ENCODE results near the gene VSTM1.

The VSTM1 gene

GRCh38 chr19:54099190-54099902, 35.6 kb upstream of the VSTM1 start (continued):
- no peak for TF ChIP-seq ZBTB10 (tag by site-specific recombination; IDR thresholded peaks at IDR 0.05)
- TF ChIP-seq RBAK (tag by site-specific recombination; IDR thresholded peaks at IDR 0.05): no peak
- no peak for TF ChIP-seq ZNF521 (tag by site-specific recombination; IDR thresholded peaks at IDR 0.05)
- no peak for TF ChIP-seq ZNF302 (tag by site-specific recombination; IDR thresholded peaks at IDR 0.05; ENCODE audit: low read depth)
- no peak for TF ChIP-seq HIC1 (tag by site-specific recombination; IDR thresholded peaks at IDR 0.05)
- no peak for TF ChIP-seq ZFP69B (tag by site-specific recombination; IDR thresholded peaks at IDR 0.05)
- no peak for TF ChIP-seq ZNF549 (tag by site-specific recombination; IDR thresholded peaks at IDR 0.05)
- no peak for TF ChIP-seq ZBTB26 (tag by site-specific recombination; optimal IDR thresholded peaks at IDR 0.05)
- no peak for TF ChIP-seq GLIS2 (tag by site-specific recombination; IDR thresholded peaks at IDR 0.05)

- POLR2A ChIA-PET: interaction anchor here (0.6 kb wide), 1 partner anchor 440 kb away, joined by 3 read pairs; no protein-coding TSS in a partner anchor
- no peaks in the 10 kb centered on the region for H3K9me3 ChIP-seq (ENCODE audit: control insufficient read depth, insufficient read depth, low read depth, low read length)
- H3K4me3 ChIP-seq (ENCODE audit: low read depth, low read length): no peak overlapping the region
- H3K27ac ChIP-seq (ENCODE audit: extremely low read depth, low read depth, low read length): no peak overlapping the region
- CTCF ChIA-PET: interaction anchor here (1.0 kb wide), 1 partner anchor 73 kb away, joined by 4 read pairs; no protein-coding TSS in a partner anchor
- H3K4me1 ChIP-seq (ENCODE audit: control insufficient read depth, insufficient read depth, low read length): no peaks in the 10 kb centered on the region
- H3K36me3 ChIP-seq (ENCODE audit: control insufficient read depth in 2 of 2, insufficient read depth in 1 of 2, low read length in 2 of 2): no peaks in the 10 kb centered on the region
- TF ChIP-seq PRDM1 (tag by site-specific recombination; IDR thresholded peaks at IDR 0.05) (peak; percentile 41; the same call in 1 of the 2 replicates), ZNF629 (tag by site-specific recombination; IDR thresholded peaks at IDR 0.05) (no peak), ZNF449 (tag by site-specific recombination; IDR thresholded peaks at IDR 0.05) (no peak), ZXDB (tag by site-specific recombination; IDR thresholded peaks at IDR 0.05) (no peak), ZNF664 (tag by site-specific recombination; IDR thresholded peaks at IDR 0.05) (no peak), ZNF792 (tag by site-specific recombination; IDR thresholded peaks at IDR 0.05) (no peak), ZNF398 (tag by site-specific recombination; IDR thresholded peaks at IDR 0.05) (peak; percentile 42), ZNF639 (tag by site-specific recombination; IDR thresholded peaks at IDR 0.05) (no peak), ZNF76 (tag by site-specific recombination; IDR thresholded peaks at IDR 0.05; ENCODE audit: borderline replicate concordance, low read depth) (no peak), TSHZ1 (tag by site-specific recombination; IDR thresholded peaks at IDR 0.05; ENCODE audit: borderline replicate concordance) (no peak), ZNF580 (tag by site-specific recombination; IDR thresholded peaks at IDR 0.05) (no peak)
These were observed 33.0 kb upstream of the VSTM1 start for GRCh38 chr19:54096617-54097106.
